Natural killer cell treated with Interleukin-12 subunit alpha and Interleukin-12 subunit beta and Interleukin-15 and Interleukin-18, amount 100 ng/mL, for 72 hours (primary cell): ENCODE results near the gene CAB39L. TPM values are rescaled to one million over a fixed set of nuclear protein-coding genes. Genes with fewer than 3 reads are reported as not detected.

Experiments
- ATAC-seq, 2 donors: fragments of 150-1000 bp; cut with Tn5 transposase in 1 of 2; sonication (Bioruptor Pico), chemical (Tn5 transposase) in 1 of 2; 2 replicates each; pipeline ENCODE4 v1.10.0; 2021
- DNase-seq: peaks from one replicate; pipeline ENCODE4 v3.0.0; 2022; ENCODE audit warnings: low spot score
- H3K27ac Mint-ChIP-seq, 2 donors: 1 replicate in 1 of 2; 2 replicates in 1 of 2; pipeline ENCODE4 v1.8.0; 2022; ENCODE audit warnings: mixed read lengths in 2 of 2, mild to moderate bottlenecking in 1 of 2, moderate library complexity in 1 of 2
- H3K27me3 Mint-ChIP-seq, 2 donors: 1 replicate in 1 of 2; 2 replicates in 1 of 2; pipeline ENCODE4 v1.8.0; 2022; ENCODE audit warnings: mixed read lengths in 2 of 2
- H3K36me3 Mint-ChIP-seq: one replicate; pipeline ENCODE4 v1.8.0; 2022; ENCODE audit warnings: mixed read lengths
- H3K4me1 Mint-ChIP-seq, 2 donors: 1 replicate in 1 of 2; 2 replicates in 1 of 2; pipeline ENCODE4 v1.8.0; 2022; ENCODE audit warnings: low read depth in 2 of 2, mixed read lengths in 2 of 2, mild to moderate bottlenecking in 1 of 2
- H3K4me3 Mint-ChIP-seq: one replicate; pipeline ENCODE4 v1.8.0; 2022; ENCODE audit warnings: mixed read lengths
- H3K9me3 Mint-ChIP-seq: 2 replicates; pipeline ENCODE4 v1.8.0; 2022; ENCODE audit warnings: mixed read lengths
- total RNA-seq, 2 donors: library from RNA; stranded (reverse); gene quantifications; one replicate each; pipeline ENCODE4 v1.2.3, GENCODE V29; 2022

Gene CAB39L
- total RNA-seq, 2 donors from 2014 or later: 6.4 to 8.1 TPM

DNA sequence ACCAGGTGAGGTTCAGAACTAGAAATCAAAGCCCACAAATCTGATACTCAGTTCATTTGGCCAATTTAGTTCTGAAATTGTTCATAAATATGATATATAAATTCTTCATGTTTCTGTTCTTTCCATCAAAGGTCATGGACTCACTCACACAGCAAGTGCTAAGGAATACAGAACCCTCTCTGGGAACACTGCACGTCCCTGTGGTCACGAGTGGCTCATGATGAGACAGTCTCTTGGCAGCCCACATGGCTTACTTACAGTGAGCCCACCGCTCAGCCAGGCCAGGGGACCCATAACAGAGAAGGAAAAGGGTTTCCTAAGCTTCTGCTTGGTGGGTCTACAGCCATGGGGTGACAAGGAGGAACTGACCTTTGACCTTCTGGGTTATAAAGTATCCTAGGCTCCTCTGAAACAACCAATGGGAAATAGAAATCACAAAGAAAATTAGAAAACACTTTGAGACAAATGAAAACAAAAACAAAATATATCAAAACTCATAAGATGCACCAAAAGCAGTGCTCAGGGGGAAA is 128.8 kb downstream of the CAB39L start:
- H3K27me3 Mint-ChIP-seq: no peaks in the 10 kb centered on the region
- H3K4me1 Mint-ChIP-seq: peaks cover 0 to 4% of the 10 kb centered on the region in 2 donors
- no peaks in the 10 kb centered on the region for H3K36me3 Mint-ChIP-seq
- DNase-seq (no peak), ATAC-seq (no peak)
- H3K9me3 Mint-ChIP-seq: no peaks in the 10 kb centered on the region
- no peak overlapping the region for H3K4me3 Mint-ChIP-seq
- no peak overlapping the region for H3K27ac Mint-ChIP-seq

- Mint-ChIP-seq H3K36me3 (no peaks in the 10 kb centered on the region), H3K27me3 (no peaks in the 10 kb centered on the region), H3K4me3 (no peak overlapping the region), H3K4me1 (peaks cover 0 to 4% of the 10 kb centered on the region in 2 donors), H3K27ac (peak overlapping the region in 1 of 2 donors; percentile 12), H3K9me3 (no peaks in the 10 kb centered on the region)
- DNase-seq (no peak), ATAC-seq (peak; percentile 52 to 67)
Measured at GRCh38 chr13:49314344-49314882, 129.5 kb downstream of the CAB39L start.

DNA sequence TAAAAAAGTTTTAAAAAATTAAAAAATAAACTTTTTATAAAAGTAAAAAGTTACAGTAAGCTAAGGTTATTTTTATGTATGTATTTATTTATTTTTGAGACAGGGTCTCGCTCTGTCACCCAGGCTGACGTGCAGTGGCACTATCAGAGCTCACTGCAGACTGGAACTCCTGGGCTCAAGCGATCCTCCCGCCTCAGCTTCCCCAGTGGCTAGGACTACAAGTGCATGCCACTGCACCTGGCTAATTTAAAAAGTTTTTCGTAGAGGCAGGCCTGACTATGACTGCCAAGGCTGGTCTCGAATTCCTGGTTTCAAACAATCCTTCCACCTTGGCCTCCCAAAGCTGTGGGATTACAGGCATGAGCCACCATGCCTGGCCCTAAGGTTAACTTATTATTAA is 132.0 kb downstream of the CAB39L start:
- no peaks in the 10 kb centered on the region for H3K27me3 Mint-ChIP-seq
- H3K9me3 Mint-ChIP-seq: no peaks in the 10 kb centered on the region
- no peak for DNase-seq
- H3K36me3 Mint-ChIP-seq: no peaks in the 10 kb centered on the region
- ATAC-seq: no peak
- H3K4me3 Mint-ChIP-seq: no peak overlapping the region
- no peak overlapping the region for H3K27ac Mint-ChIP-seq
- peaks cover 0 to 4% of the 10 kb centered on the region in 2 donors for H3K4me1 Mint-ChIP-seq

DNA sequence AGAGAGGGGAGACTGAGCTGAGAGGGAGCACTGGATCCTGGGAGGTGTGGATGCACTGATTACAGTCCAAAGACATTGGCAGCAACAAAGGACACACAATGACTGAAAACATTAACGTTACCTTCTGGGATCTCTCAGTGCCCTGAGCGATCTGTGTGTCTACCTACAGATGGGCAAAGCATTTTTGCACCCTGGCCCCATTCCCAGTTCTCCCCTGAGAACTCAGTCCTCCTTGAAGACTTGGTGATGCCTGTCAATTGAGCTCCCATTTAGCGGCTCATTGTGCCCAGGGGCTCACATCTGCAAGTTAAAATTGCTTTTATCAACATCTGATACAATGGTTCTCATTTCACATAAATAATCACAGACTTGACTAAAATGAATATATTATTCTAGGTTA is 133.6 kb downstream of the CAB39L start:
- Mint-ChIP-seq H3K27me3 (no peaks in the 10 kb centered on the region), H3K4me1 (peaks cover 0 to 4% of the 10 kb centered on the region in 2 donors), H3K27ac (no peak overlapping the region), H3K4me3 (no peak overlapping the region), H3K9me3 (no peaks in the 10 kb centered on the region), H3K36me3 (no peaks in the 10 kb centered on the region)
- ATAC-seq (no peak), DNase-seq (no peak)

GRCh38 chr13:49308921-49309408 is 134.9 kb downstream of the CAB39L start:
- H3K4me3 Mint-ChIP-seq: no peak overlapping the region
- no peaks in the 10 kb centered on the region for H3K27me3 Mint-ChIP-seq
- no peak overlapping the region for H3K27ac Mint-ChIP-seq
- no peaks in the 10 kb centered on the region for H3K36me3 Mint-ChIP-seq
- ATAC-seq (no peak), DNase-seq (no peak)
- H3K4me1 Mint-ChIP-seq: no peaks in the 10 kb centered on the region
- no peaks in the 10 kb centered on the region for H3K9me3 Mint-ChIP-seq

DNA sequence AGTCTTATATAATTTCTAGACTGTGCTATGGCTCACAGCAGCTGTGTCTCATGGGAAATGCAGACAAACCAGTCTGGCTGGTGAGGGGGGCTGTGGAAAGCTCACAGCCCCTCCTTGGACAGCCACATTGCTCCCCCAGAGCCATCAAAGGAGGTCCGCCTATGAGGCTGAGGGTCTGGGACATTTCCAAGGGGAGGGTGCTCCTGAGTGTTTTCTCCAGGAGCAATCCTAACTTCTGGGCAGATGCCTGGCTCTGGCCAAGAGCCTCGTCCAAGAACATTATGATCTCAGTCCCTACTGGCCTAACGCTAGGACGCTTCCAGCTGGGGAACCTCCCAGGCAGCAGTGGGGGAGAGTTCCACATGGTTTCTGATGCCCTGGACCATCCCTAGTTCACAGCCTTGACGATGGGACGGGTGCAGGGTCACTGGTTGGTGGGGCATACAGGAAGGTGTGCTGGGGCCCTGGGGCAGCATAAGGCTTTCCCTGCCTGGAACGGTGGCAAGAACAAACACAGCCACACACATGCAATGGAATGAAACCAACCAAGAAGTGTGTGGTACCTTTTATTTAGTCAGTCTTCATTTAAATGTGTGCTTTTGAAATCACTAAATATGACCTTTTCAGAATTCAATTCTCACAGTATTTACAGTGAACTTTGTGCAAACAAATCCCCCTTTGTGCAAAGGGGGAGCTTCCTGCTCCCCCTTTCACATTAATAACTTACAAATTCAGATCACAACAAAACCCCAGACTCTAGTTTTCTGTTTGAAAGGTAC is 135.6 kb downstream of the CAB39L start:
- no peaks in the 10 kb centered on the region for H3K4me1 Mint-ChIP-seq
- no peak for ATAC-seq
- DNase-seq: no peak
- no peaks in the 10 kb centered on the region for H3K27me3 Mint-ChIP-seq
- H3K27ac Mint-ChIP-seq: peak overlapping the region in 1 of 2 donors; percentile 4
- no peaks in the 10 kb centered on the region for H3K9me3 Mint-ChIP-seq
- no peak overlapping the region for H3K4me3 Mint-ChIP-seq
- no peaks in the 10 kb centered on the region for H3K36me3 Mint-ChIP-seq

DNA sequence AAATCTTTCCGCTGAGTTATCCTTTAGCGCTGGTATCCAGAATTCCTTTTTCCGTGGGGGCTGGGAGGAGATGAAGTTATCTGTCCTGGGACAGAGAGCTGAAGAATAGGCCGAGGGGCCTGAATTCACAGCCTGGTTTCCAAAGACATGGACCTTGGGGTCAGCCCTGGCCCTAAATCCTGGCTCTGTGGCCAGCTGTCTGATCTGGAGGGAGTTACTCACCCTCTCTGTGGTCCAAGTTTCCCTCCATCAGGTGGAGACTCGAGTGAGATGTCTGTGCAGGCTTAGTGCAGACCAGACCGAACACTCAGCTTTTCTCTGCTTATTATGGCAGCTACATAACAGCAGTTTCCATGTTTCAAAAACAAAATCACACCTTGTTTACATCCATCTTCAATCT is 136.5 kb downstream of the CAB39L start:
- DNase-seq (no peak), ATAC-seq (no peak)
- Mint-ChIP-seq H3K27ac (peak overlapping the region in 1 of 2 donors; percentile 4), H3K27me3 (no peaks in the 10 kb centered on the region), H3K36me3 (no peaks in the 10 kb centered on the region), H3K4me3 (no peak overlapping the region), H3K4me1 (peaks cover 0 to 2% of the 10 kb centered on the region in 2 donors), H3K9me3 (no peaks in the 10 kb centered on the region)

DNA sequence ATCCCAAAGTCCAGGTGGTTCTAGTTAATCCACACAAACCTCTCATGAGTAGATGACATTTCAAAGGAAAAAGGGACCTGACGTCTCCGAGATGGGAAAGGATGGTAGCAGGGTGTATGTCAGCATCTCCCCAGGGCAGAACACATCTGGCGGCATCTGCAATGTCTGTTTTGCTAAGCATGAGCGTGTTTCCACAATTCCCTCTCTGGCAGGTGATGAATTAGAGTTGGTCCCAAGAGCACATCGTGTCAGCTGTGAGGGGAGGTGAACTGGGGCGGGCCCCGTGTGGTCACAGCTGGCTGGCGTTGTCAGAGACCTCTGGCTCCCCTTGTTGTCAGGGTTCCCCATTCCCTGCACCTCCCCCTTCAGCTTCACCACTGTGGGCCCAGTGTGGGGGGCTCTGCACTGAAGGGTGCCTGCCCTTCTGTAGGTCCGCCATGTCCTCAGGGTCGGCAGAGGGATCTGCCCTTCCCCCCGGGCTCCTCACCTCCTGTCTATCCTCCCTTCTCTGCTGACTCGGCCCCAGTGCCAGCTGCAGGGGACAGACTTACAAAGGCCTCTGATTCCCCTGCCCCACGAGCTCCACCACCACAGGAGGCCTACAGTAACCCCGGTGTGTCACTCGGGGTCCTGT is 138.0 kb downstream of the CAB39L start:
- no peak overlapping the region for H3K4me3 Mint-ChIP-seq
- DNase-seq: no peak

GRCh38 chr13:49304763-49305700 is 138.8 kb downstream of the CAB39L start:
- Mint-ChIP-seq H3K4me3 (no peak overlapping the region), H3K9me3 (no peaks in the 10 kb centered on the region), H3K27me3 (no peaks in the 10 kb centered on the region), H3K27ac (no peak overlapping the region), H3K36me3 (no peaks in the 10 kb centered on the region), H3K4me1 (peaks cover 7 to 10% of the 10 kb centered on the region in 2 donors)
- ATAC-seq (no peak), DNase-seq (no peak)

More for the DNA sequence above, 138.0 kb downstream of the CAB39L start:
- no peaks in the 10 kb centered on the region for H3K27me3 Mint-ChIP-seq
- no peak for ATAC-seq
- H3K9me3 Mint-ChIP-seq: no peaks in the 10 kb centered on the region
- H3K27ac Mint-ChIP-seq: no peak overlapping the region
- H3K4me1 Mint-ChIP-seq: peaks cover 6 to 10% of the 10 kb centered on the region in 2 donors
- H3K36me3 Mint-ChIP-seq: no peaks in the 10 kb centered on the region

GRCh38 chr13:49304356-49304755 is 139.5 kb downstream of the CAB39L start:
- DNase-seq: no peak
- no peak overlapping the region for H3K4me3 Mint-ChIP-seq
- no peaks in the 10 kb centered on the region for H3K27me3 Mint-ChIP-seq
- H3K27ac Mint-ChIP-seq: no peak overlapping the region
- H3K4me1 Mint-ChIP-seq: peaks cover 7 to 10% of the 10 kb centered on the region in 2 donors
- no peak for ATAC-seq
- H3K36me3 Mint-ChIP-seq: no peaks in the 10 kb centered on the region
- H3K9me3 Mint-ChIP-seq: no peaks in the 10 kb centered on the region

DNA sequence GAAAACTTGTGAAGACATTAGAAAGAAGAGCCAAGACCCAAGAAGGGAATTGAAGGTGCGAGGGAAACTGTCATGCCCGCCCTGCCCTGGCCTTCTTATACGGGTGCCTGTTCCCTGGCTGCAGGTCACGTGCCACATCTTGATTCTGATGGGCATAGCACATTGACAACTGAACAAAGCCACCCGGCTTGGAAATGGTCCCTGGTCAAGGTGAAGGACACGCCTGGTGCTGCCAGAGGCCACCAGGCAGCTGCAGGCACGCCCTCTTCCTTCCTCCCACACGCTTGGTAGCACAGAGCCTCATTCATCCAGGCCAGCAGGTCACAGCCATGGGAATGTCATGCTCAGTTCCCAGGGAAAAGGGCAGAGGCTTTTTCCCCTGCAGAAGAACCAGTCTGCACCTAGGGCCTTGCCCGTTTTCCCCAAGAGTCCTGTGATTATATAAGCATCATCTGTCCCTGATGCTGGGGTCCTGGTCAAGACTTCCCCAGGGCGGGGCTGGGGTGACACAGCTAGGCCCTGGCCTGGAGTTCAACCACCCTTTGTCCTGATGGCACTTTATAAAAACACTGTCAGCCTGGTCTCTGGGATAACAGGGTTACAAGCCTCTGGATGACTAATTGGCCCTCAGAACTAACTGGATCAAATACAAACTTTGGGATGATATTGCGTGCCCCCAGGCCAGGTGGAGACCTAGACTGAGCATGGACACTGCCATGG is 140.2 kb downstream of the CAB39L start:
- no peaks in the 10 kb centered on the region for H3K27me3 Mint-ChIP-seq
- no peak overlapping the region for H3K27ac Mint-ChIP-seq
- no peaks in the 10 kb centered on the region for H3K36me3 Mint-ChIP-seq
- no peaks in the 10 kb centered on the region for H3K9me3 Mint-ChIP-seq
- no peak for DNase-seq
- no peak for ATAC-seq
- H3K4me3 Mint-ChIP-seq: no peak overlapping the region
- H3K4me1 Mint-ChIP-seq: peaks cover 7 to 10% of the 10 kb centered on the region in 2 donors

DNA sequence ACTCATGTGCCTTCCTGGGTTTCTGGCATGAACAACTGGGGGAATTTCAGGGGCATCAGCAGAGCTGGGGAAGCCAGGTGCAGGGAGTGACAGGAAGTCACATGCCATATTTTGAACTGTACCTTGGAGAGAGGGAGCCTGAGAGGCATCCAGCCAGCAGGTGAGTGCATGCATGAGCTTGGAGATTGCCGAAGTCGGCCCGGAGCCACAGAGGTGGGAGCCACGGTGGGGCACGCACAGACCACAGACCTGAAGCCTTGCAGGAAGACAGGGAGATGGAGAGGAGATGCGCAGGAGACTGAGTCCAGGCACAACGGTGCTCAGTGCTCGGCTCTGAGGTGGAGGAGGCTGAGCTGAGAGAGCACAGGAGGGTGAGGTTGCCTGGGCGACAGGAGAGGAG is 141.0 kb downstream of the CAB39L start:
- H3K4me1 Mint-ChIP-seq: peaks cover 7 to 10% of the 10 kb centered on the region in 2 donors
- H3K36me3 Mint-ChIP-seq: no peaks in the 10 kb centered on the region
- H3K27ac Mint-ChIP-seq: no peak overlapping the region
- H3K4me3 Mint-ChIP-seq: no peak overlapping the region
- DNase-seq (no peak), ATAC-seq (no peak)
- no peaks in the 10 kb centered on the region for H3K9me3 Mint-ChIP-seq
- no peaks in the 10 kb centered on the region for H3K27me3 Mint-ChIP-seq

DNA sequence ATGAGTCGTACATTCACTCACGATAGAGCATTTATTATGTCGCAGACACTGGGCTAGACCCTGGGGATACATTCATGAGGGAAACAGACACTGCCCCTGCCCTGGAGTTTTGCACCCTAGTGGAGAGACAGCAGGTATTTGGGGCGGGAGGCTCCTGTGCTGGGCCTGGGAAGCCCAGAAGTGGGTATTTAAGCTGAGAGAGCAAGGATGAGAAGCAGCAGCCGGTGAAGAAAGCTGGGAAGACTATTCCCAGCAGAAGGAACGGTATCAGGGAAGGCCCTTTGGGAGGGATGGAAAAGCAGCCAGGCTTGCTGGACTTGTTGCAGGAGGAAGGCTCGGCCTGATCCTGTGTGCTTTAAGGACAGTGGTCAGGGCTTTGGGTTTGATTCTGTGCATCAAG is 141.6 kb downstream of the CAB39L start:
- ATAC-seq: no peak
- DNase-seq: no peak
- Mint-ChIP-seq H3K4me3 (no peak overlapping the region), H3K4me1 (peaks cover 7 to 10% of the 10 kb centered on the region in 2 donors), H3K36me3 (no peaks in the 10 kb centered on the region), H3K27me3 (no peaks in the 10 kb centered on the region), H3K27ac (no peak overlapping the region), H3K9me3 (no peaks in the 10 kb centered on the region)
